Transverse colon (tissue), 4 donors: Measurements from ENCODE around the gene LRRC2.

Experiments used
- EP300 ChIP-seq: sonication (generic); formaldehyde crosslinking; IDR thresholded peaks from one replicate; pipeline ENCODE4 v1.6.1; 2017; ENCODE audit warnings: antibody characterized with exemption, low read depth
- POLR2AphosphoS5 ChIP-seq, 3 donors: sonication (generic); formaldehyde crosslinking; IDR thresholded peaks; one replicate each; pipeline ENCODE4 v1.6.1; 2016; ENCODE audit warnings: antibody characterized with exemption in 3 of 3
- TF ChIP-seq, protein P1 (sequence below), 5 experiments: fragments of 200-600 bp in 3 of 5; fragments of 450-650 bp in 2 of 5; sonication (generic) in 3 of 5; IDR thresholded peaks; 1 replicate in 2 of 5; 2 replicates in 3 of 5; pipeline ENCODE4 v1.5.1; 2016 to 2017; ENCODE audit warnings: antibody characterized with exemption in 5 of 5, inconsistent platforms in 3 of 5, mild to moderate bottlenecking in 2 of 5, moderate library complexity in 1 of 5

DNA sequence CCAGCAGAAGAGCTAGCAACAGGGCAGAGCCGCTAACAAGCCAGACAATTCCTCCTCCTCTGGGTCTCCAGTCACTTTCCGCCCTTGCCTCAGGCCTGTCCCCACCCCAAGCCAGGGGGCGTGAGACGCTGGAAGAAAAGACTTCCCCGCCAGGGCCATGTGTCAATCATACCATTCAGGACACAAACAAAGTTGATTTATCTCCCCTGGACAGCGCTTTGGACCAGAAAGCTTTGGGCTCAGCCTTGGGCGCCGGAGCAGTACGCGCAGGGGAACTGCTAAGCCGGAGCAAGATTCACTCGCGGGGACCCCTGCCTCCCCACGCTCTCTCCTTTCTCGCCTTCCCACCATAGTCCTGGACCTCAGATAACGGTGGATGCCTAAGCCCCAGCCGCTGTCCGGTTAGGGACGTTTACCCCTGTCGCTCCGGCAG is 479 bp downstream of the LRRC2 start:
- TF ChIP-seq POLR2AphosphoS5 (IDR thresholded peaks at IDR 0.05) (no peak), EP300 (no peak)
- TF ChIP-seq, protein P1, sequence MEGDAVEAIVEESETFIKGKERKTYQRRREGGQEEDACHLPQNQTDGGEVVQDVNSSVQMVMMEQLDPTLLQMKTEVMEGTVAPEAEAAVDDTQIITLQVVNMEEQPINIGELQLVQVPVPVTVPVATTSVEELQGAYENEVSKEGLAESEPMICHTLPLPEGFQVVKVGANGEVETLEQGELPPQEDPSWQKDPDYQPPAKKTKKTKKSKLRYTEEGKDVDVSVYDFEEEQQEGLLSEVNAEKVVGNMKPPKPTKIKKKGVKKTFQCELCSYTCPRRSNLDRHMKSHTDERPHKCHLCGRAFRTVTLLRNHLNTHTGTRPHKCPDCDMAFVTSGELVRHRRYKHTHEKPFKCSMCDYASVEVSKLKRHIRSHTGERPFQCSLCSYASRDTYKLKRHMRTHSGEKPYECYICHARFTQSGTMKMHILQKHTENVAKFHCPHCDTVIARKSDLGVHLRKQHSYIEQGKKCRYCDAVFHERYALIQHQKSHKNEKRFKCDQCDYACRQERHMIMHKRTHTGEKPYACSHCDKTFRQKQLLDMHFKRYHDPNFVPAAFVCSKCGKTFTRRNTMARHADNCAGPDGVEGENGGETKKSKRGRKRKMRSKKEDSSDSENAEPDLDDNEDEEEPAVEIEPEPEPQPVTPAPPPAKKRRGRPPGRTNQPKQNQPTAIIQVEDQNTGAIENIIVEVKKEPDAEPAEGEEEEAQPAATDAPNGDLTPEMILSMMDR (IDR thresholded peaks at IDR 0.05) = no peak
